Glomerular visceral epithelial cell (primary cell): ENCODE measurements around the gene OR6C74.

Experiments used
- DNase-seq: peaks from one replicate; pipeline ENCODE4 v3.0.0-alpha.2; 2016; ENCODE audit errors: extremely low spot score

The OR6C74 gene

GRCh38 chr12:55244309-55244708 is at the start of gene OR6C74:
Gene OR6C74 (plus strand): TSS chr12:55244609. CDS start chr12:55247288, 2,679 bp downstream.
- no peak for DNase-seq

DNA sequence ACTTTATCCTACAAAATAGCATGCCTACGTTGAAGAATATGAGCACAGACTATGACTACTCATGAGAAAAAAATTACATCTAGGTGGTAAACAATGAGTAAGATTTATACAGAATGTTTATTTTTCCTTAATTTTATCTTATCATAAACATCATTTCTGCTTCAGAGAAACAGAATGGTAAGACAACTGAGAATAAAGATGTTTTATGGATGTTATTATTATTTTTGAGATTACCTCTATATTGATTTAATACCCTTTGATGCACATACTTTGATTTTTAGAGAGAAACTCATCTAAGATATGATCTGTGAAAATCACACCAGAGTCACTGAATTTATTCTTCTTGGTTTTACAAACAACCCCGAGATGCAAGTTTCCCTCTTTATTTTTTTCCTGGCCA is 23.7 kb upstream of the OR6C74 start, which contains the start of gene OR10A7:
Gene OR10A7 (plus strand): TSS at position 301 of the 400 bp plus-strand sequence. CDS start 0 bp downstream, at position 301.
- DNase-seq, result no peak

- no peak for DNase-seq
Measured at GRCh38 chr12:55226523-55226922, 17.9 kb upstream of the OR6C74 start.

DNA sequence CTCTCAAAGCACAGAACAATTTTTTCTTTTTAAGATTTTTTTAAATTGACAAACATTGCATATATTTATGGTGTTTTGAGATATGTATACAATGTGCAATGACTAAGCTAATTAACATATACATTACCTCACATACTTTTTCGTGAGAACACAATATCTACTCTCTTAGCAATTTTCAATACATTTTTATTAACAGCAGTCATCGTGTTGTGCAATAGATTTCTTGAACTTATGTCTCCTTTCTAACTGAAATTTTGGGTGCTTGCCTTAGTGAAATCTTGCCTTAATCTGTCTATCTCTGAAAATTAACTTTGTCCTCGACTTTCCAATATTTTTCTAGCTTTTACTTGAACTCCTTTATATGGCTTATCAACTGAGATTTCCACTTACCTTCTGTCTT is 16.8 kb upstream of the OR6C74 start:
- no peak for DNase-seq

DNA sequence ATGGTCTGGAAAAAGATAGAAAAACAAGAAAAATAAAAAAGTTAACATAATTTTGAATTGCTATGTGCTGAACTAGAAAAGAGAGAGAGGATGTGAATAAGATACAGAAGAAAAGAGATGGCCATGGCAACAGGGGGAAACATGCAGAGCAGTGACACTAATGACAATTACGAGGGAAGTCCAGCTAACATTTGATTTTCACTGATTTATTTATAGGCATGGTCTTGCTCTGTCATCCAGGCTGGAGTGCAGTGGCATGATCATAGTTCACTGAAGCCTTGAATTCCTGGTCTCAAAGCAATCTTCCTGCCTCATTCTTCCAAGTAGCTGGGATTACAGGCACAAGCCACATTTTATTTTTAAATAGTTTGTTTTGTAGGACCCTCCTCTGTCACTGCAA is 1.8 kb downstream of the OR6C74 start:
- no peak for DNase-seq

DNA sequence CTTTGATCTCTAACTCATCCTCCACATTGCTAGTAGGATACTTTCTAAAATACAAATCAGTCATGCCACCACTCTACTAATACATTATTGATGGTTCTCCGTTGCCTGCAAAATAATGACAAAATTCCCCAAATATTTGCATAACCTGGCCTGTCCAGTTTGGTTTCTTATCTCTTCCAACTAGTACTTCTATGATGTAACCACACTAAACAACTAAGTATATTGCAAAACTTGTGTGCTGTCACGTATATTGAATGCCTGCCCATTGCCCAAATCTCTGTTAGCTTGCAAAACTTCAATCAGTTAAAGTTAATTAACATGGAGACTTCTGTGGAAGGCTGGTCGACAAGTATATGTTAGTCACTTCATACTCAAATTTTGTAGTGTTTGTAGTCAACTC is 6.5 kb downstream of the OR6C74 start:
- DNase-seq, result no peak

DNA sequence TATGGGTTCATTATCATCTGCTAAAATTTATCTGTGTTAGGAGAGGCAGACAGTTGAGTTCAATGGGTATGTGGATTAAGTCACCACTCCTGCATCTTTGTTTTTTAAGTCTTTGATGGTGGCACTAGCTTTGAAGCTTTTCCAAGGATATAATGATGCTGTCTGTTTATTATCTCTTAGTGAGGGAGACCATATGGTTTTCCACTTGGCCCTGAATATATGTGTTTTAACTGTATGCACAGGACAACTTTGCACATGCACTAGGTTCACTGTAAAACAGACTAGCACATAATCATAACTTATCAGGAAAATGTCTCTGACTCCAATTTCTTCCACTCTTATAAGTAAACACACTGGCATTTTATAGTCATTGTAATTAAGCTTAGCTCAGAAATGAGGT is 8.9 kb downstream of the OR6C74 start:
- no peak for DNase-seq

DNA sequence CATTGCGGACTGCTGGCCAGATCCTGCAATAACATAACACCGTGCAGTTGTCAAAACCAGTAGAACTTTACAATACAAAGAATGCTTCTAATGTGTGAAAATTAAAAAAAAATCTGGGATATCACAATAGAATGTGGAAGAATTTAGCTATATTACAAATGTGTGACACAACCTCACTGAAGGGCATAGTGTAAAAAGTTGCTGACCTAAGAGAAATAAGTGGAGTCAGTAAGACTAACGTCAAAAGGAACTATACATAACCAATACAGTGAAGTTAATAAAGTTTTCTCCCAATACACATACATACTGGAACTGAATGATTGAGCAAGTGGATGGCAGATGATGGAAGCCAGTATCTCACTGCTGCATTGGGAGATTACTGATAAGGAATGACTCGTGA is 12.4 kb downstream of the OR6C74 start:
- no peak for DNase-seq

GRCh38 chr12:55258303-55258702 is 13.9 kb downstream of the OR6C74 start:
- DNase-seq, result no peak

- DNase-seq, result no peak
Measured at GRCh38 chr12:55280991-55281390, 36.6 kb downstream of the OR6C74 start.

DNA sequence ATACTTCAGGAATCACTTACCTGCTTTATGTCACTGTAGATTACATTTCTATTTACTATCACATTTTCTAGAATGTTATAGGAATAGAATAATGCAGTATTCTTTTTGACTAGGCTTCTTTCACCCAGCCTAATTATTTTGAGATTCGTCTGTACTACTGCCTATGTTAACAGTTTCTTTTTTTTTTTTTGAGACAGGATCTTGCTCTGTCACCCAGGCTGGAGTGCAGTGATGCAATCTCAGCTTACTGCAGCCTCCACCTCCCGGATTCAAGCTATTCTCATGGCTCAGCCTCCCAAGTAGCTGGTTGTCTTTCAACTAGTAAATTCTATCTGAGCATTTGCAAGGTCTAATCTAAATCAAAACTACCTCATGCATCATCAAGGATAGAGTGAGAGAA is 45.6 kb downstream of the OR6C74 start:
- DNase-seq, result no peak
